Measurements from ENCODE around the gene SYNJ2. TPM values are rescaled to one million over a fixed set of nuclear protein-coding genes. Genes with fewer than 3 reads are reported as not detected.
A peak's percentile ranks its signal among the peaks of the same experiment; 100 is the strongest.

SYNJ2 gene
- total and polyA plus RNA-seq, 2 of the 4 experiments (the other 2 are of a cell fraction): 40.8 to 45.2 TPM

DNA sequence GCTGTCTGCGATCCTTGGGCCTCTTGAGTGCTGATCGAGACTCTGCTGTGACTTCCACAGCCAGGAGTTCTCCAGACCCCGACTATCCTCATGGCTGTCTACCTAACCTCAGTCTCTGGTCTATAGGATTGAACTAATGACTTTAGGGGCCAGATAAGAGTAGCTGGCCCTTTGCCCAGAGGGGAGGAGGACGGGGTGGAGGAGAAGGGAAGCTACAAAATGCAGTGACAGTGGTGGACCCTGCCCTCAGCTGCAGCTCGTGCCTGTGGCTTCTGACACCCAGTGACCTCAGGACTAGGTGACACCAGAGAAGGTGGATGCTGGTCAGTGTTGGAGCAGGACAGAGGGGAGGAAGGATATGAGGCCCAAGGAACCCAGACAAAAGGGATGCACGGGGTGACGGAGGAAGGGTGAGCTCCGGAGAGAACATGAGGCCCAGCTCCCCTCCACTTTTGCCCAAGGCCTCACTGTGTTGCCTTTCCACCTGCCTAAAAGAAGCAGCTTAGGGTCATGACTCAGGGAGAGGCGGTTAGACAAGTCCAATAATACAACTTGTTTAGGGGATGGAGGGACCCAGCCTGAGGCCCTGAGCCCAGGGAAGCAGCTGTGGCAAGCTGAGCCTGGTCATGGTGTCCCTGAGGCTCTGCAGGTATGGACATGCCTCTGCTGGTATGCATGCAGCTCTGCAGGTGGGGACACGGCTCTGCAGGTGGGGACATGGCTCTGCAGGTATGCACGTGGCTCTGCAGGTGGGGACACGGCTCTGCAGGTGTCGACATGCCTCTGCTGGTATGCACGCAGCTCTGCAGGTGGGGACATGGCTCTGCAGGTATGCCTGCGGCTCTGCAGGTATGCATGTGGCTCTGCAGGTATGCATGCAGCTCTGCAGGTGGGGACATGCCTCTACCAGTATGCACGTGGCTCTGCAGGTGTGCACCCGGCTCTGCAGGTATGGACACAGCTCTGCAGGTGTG lies 67.7 kb downstream of the SYNJ2 start:
- Histone ChIP-seq H4K8ac (ENCODE audit: low read depth in 2 of 2, low read length in 2 of 2) (peak overlapping the region in 1 of 2 experiments; percentile 40; a peak in 1 of 4 replicates), H3K56ac (ENCODE audit: extremely low read depth, insufficient read depth, low read length) (no peak overlapping the region), H3K27ac (ENCODE audit: insufficient read depth, low read length) (no peak overlapping the region), H3K9me3 (ENCODE audit: control insufficient read depth, insufficient read depth, low read length) (no peaks in the 10 kb centered on the region), H2AK9ac (replicated peaks; ENCODE audit: low read depth, low read length, poor library complexity) (peak overlapping the region; percentile 46), H2BK15ac (ENCODE audit: low read depth, low read length) (0 out of 3 replicates have a peak overlapping the region, but pooled peaks have one; percentile 8), H4K20me1 (ENCODE audit: insufficient read depth, low read length) (no peaks in the 10 kb centered on the region), H2AFZ (replicated peaks; ENCODE audit: low read length, poor library complexity) (peak overlapping the region; percentile 5), H2BK5ac (ENCODE audit: low read depth, low read length, poor library complexity, severe bottlenecking) (peak overlapping the region; percentile 16), H3K14ac (replicated peaks; ENCODE audit: low read depth, low read length) (peak overlapping the region; percentile 54), H3K79me1 (ENCODE audit: low read depth in 1 of 2, low read length in 2 of 2) (peaks cover 37 to 76% of the 10 kb centered on the region in 2 experiments), H2BK120ac (ENCODE audit: low read depth, low read length) (0 out of 2 replicates have a peak overlapping the region, but pooled peaks have one; percentile 41), H3K4me1 (ENCODE audit: control insufficient read depth, insufficient read depth, low read length) (peaks cover 8% of the 10 kb centered on the region), H3K36me3 (ENCODE audit: control insufficient read depth, insufficient read depth, low read length) (peaks cover 29% of the 10 kb centered on the region), H4K91ac (ENCODE audit: insufficient read depth, low read depth, low read length) (no peak overlapping the region; the same call in 1 of the 2 replicates), H3K9me1 (ENCODE audit: insufficient read depth, low read length) (peaks cover 47% of the 10 kb centered on the region), H2AK5ac (ENCODE audit: low read depth, low read length) (peak overlapping the region; percentile 20; the same call in 1 of the 2 replicates), H2BK20ac (ENCODE audit: low read depth, low read length) (peak overlapping the region; percentile 31; the same call in 1 of the 2 replicates), H3K23ac (ENCODE audit: low read depth, low read length) (peak overlapping the region; percentile 74), H3K4me2 (ENCODE audit: low read depth, low read length) (no peak overlapping the region), H3K18ac (ENCODE audit: low read depth, low read length) (no peak overlapping the region), H3K4ac (ENCODE audit: low read depth, low read length) (peak overlapping the region; percentile 52), H4K5ac (ENCODE audit: low read depth, low read length) (no peak overlapping the region; the same call in 1 of the 2 replicates), H3K4me3 (ENCODE audit: insufficient read depth, low read depth, low read length) (no peak overlapping the region), H3K27me3 (ENCODE audit: control insufficient read depth, insufficient read depth, low read length) (no peaks in the 10 kb centered on the region), H3K9ac (ENCODE audit: low read depth, low read length) (no peak overlapping the region)
- TF ChIP-seq MAZ (IDR thresholded peaks at IDR 0.05; ENCODE audit: borderline replicate concordance, low read depth, low read length): no peak
- TF ChIP-seq, protein P1, sequence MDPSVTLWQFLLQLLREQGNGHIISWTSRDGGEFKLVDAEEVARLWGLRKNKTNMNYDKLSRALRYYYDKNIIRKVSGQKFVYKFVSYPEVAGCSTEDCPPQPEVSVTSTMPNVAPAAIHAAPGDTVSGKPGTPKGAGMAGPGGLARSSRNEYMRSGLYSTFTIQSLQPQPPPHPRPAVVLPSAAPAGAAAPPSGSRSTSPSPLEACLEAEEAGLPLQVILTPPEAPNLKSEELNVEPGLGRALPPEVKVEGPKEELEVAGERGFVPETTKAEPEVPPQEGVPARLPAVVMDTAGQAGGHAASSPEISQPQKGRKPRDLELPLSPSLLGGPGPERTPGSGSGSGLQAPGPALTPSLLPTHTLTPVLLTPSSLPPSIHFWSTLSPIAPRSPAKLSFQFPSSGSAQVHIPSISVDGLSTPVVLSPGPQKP (IDR thresholded peaks at IDR 0.05; ENCODE audit: borderline replicate concordance, low read depth, low read length): no peak
- TF ChIP-seq RAD21 (IDR thresholded peaks at IDR 0.05; ENCODE audit: low read length): no peak
- POLR2A ChIA-PET (ENCODE audit: unreplicated experiment): no interaction called here
- CTCF ChIA-PET: no interaction called here
- intact Hi-C loops (cut with micrococcal nuclease) (no loop called here), dilution Hi-C loops (cut with HindIII; ENCODE audit: low sequenced_read_pairs, unreplicated experiment) (no loop called here), in situ Hi-C loops (cut with MboI; ENCODE audit: low sequenced_read_pairs) (no loop called here)
- DNase-seq (no peak), ATAC-seq (ENCODE audit: low read depth) (no peak)
- BruUV-seq (replicated peaks): no TSS peak
- WGBS, 2 experiments (ENCODE audit: extremely low coverage in 2 of 2, insufficient read length in 1 of 2): 81% methylated on average over 9 of the region's 17 CpGs; no CpG with 5 or more reads in 1 of the 2 experiments
